ENCODE results near the gene ZNF528.

DNA sequence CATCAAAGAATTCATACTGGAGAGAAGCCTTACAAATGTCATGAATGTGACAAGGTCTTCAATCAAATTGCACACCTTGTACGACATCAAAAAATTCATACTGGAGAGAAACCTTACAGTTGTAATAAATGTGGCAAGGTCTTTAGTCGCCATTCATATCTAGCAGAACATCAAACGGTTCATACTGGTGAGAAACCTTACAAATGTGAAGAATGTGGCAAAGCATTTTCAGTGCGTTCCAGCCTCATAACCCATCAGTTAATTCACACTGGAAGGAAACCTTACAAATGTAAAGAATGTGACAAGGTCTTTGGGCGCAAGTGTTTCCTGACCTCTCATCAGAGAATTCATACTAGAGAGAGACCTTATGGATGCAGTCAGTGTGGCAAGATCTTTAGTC is 18.1 kb downstream of the ZNF528 start:
- TF ChIP-seq, protein P1, sequence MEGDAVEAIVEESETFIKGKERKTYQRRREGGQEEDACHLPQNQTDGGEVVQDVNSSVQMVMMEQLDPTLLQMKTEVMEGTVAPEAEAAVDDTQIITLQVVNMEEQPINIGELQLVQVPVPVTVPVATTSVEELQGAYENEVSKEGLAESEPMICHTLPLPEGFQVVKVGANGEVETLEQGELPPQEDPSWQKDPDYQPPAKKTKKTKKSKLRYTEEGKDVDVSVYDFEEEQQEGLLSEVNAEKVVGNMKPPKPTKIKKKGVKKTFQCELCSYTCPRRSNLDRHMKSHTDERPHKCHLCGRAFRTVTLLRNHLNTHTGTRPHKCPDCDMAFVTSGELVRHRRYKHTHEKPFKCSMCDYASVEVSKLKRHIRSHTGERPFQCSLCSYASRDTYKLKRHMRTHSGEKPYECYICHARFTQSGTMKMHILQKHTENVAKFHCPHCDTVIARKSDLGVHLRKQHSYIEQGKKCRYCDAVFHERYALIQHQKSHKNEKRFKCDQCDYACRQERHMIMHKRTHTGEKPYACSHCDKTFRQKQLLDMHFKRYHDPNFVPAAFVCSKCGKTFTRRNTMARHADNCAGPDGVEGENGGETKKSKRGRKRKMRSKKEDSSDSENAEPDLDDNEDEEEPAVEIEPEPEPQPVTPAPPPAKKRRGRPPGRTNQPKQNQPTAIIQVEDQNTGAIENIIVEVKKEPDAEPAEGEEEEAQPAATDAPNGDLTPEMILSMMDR (IDR thresholded peaks at IDR 0.05), result no peak
- no peak for TF ChIP-seq POLR2AphosphoS5 (IDR thresholded peaks at IDR 0.05)
